ENCODE results near the gene ZNF610. TPM values are rescaled to one million over a fixed set of nuclear protein-coding genes. Genes with fewer than 3 reads are reported as not detected.

Gene ZNF610
- total RNA-seq, 1 experiment from 2014 or later, result 6.4 TPM

- Histone ChIP-seq H2BK15ac (ENCODE audit: low read depth, low read length) (no peak overlapping the region), H3K23me2 (ENCODE audit: insufficient read length, low read depth, low read length, poor library complexity, severe bottlenecking) (peaks cover 10% of the 10 kb centered on the region), H2AFZ (ENCODE audit: low read length) (peak overlapping the region; percentile 18), H2BK20ac (ENCODE audit: low read depth, low read length, poor library complexity, severe bottlenecking) (no peak overlapping the region), H3K18ac (ENCODE audit: insufficient read length, low read depth, low read length) (peak overlapping the region; percentile 37), H3K27me3 (ENCODE audit: insufficient read depth, low read length) (no peaks in the 10 kb centered on the region; the same call in 1 of the 2 replicates), H3T11ph (ENCODE audit: low read length) (no peak overlapping the region), H3K4me2 (ENCODE audit: insufficient read depth, insufficient read length, low read length) (peak overlapping the region; percentile 49), H3K56ac (ENCODE audit: insufficient read length, low read depth, low read length) (no peak overlapping the region), H4K5ac (ENCODE audit: insufficient read length, low read depth, low read length) (no peak overlapping the region), H4K20me1 (ENCODE audit: control insufficient read depth, insufficient read depth, insufficient read length) (no peaks in the 10 kb centered on the region), H4K91ac (ENCODE audit: insufficient read length, low read depth, low read length) (no peak overlapping the region), H3K14ac (ENCODE audit: insufficient read depth, low read length) (peak overlapping the region; percentile 10; the same call in 1 of the 2 replicates), H3K9ac (ENCODE audit: extremely low read depth, insufficient read length, low read length) (peak overlapping the region; percentile 52), H3K79me1 (ENCODE audit: insufficient read depth, low read depth, low read length, poor library complexity, severe bottlenecking) (no peaks in the 10 kb centered on the region), H3K4ac (ENCODE audit: low read depth, low read length) (no peak overlapping the region), H4K8ac (replicated peaks; ENCODE audit: insufficient read length, low read depth, low read length) (no peak overlapping the region), H2BK120ac (ENCODE audit: low read depth, low read length, poor library complexity, severe bottlenecking) (no peak overlapping the region), H2AK5ac (ENCODE audit: insufficient read length, low read length) (no peak overlapping the region), H3K27ac (ENCODE audit: insufficient read length, low read depth, low read length) (no peak overlapping the region), H2BK5ac (ENCODE audit: insufficient read length, low read length) (no peak overlapping the region), H3K4me1 (ENCODE audit: insufficient read depth, low read length) (no peaks in the 10 kb centered on the region), H3K23ac (ENCODE audit: insufficient read length, low read depth, low read length) (no peak overlapping the region), H2BK12ac (ENCODE audit: insufficient read length, low read depth, low read length) (no peak overlapping the region), H3K9me3 (ENCODE audit: control insufficient read depth, low read depth, low read length) (no peaks in the 10 kb centered on the region), H3K79me2 (ENCODE audit: insufficient read depth, low read length) (no peaks in the 10 kb centered on the region)
- no peak overlapping the region for H3K27ac Mint-ChIP-seq
- peak overlapping the region in 1 of 2 experiments; percentile 36; a peak in 2 of 5 replicates for H3K4me3 Mint-ChIP-seq
- peaks cover 80 to 91% of the 10 kb centered on the region in 2 experiments for H3K9me3 Mint-ChIP-seq
- no CpG with 5 or more reads among the region's 14 CpGs for WGBS (ENCODE audit: extremely low coverage, insufficient read length, low lambda C conversion rate)
- no peak for TF ChIP-seq CTCF (conservative IDR thresholded peaks at IDR 0.05)
- DNase-seq, result no peak
- H3K4me1 Mint-ChIP-seq, result peaks cover 0 to 10% of the 10 kb centered on the region in 2 experiments; a peak in 2 of 4 replicates
- H3K27me3 Mint-ChIP-seq (ENCODE audit: low read depth), result peaks cover 4% of the 10 kb centered on the region
- peaks cover 0 to 7% (median 0%) of the 10 kb centered on the region in 3 experiments; a peak in 4 of 7 replicates for H3K36me3 Mint-ChIP-seq (ENCODE audit: insufficient read depth in 1 of 3, low read depth in 3 of 3)
Measured at GRCh38 chr19:52398081-52398441, 62.0 kb downstream of the ZNF610 start.
